ENCODE results near the gene TRIM8. TPM values are rescaled to one million over a fixed set of nuclear protein-coding genes. Genes with fewer than 3 reads are reported as not detected.
"Not testable (repeated sequence)": the region's sequence is repeated elsewhere in the genome, so short reads cannot be mapped to it uniquely, and the experiment has no call there.

Gene TRIM8
- total RNA-seq, 2 experiments from 2014 or later, result 39.5 to 39.8 TPM

- Mint-ChIP-seq H3K27ac (peak overlapping the region; percentile 6), H3K9me3 (no peaks in the 10 kb centered on the region), H3K4me1 (ENCODE audit: low read depth) (peaks cover 21% of the 10 kb centered on the region), H3K4me3 (no peak overlapping the region), H3K36me3 (ENCODE audit: low read depth) (peaks cover 11% of the 10 kb centered on the region), H3K27me3 (no peaks in the 10 kb centered on the region)
- ChIA-PET POLR2A (no interaction called here), CTCF (interaction anchor here (1.7 kb wide), 1 partner anchor 32 kb away, joined by 4 read pairs; the partner anchor contains the start of genes ARL3 and SFXN2)
- DNase-seq (no peak), ATAC-seq (peak; percentile 57)
- intact Hi-C loops (cut with micrococcal nuclease), result no loop called here
- TF ChIP-seq, protein P1, sequence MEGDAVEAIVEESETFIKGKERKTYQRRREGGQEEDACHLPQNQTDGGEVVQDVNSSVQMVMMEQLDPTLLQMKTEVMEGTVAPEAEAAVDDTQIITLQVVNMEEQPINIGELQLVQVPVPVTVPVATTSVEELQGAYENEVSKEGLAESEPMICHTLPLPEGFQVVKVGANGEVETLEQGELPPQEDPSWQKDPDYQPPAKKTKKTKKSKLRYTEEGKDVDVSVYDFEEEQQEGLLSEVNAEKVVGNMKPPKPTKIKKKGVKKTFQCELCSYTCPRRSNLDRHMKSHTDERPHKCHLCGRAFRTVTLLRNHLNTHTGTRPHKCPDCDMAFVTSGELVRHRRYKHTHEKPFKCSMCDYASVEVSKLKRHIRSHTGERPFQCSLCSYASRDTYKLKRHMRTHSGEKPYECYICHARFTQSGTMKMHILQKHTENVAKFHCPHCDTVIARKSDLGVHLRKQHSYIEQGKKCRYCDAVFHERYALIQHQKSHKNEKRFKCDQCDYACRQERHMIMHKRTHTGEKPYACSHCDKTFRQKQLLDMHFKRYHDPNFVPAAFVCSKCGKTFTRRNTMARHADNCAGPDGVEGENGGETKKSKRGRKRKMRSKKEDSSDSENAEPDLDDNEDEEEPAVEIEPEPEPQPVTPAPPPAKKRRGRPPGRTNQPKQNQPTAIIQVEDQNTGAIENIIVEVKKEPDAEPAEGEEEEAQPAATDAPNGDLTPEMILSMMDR (IDR thresholded peaks at IDR 0.05), result no peak
Observed at GRCh38 chr10:102681696-102682095, 37.4 kb downstream of the TRIM8 start.

- CTCF ChIA-PET, result interaction anchor here (1.7 kb wide), 1 partner anchor 31 kb away, joined by 4 read pairs; the partner anchor contains the start of genes ARL3 and SFXN2
- Mint-ChIP-seq H3K36me3 (ENCODE audit: low read depth) (peaks cover 11% of the 10 kb centered on the region), H3K27me3 (no peaks in the 10 kb centered on the region), H3K9me3 (no peaks in the 10 kb centered on the region), H3K4me1 (ENCODE audit: low read depth) (peaks cover 18% of the 10 kb centered on the region), H3K27ac (no peak overlapping the region), H3K4me3 (no peak overlapping the region)
- TF ChIP-seq, protein P1 (IDR thresholded peaks at IDR 0.05), result no peak
- intact Hi-C loops (cut with micrococcal nuclease), result no loop called here
- POLR2A ChIA-PET, result no interaction called here
- peak; percentile 29 for DNase-seq
- ATAC-seq, result no peak
Observed at GRCh38 chr10:102682416-102682815, 38.1 kb downstream of the TRIM8 start.

DNA sequence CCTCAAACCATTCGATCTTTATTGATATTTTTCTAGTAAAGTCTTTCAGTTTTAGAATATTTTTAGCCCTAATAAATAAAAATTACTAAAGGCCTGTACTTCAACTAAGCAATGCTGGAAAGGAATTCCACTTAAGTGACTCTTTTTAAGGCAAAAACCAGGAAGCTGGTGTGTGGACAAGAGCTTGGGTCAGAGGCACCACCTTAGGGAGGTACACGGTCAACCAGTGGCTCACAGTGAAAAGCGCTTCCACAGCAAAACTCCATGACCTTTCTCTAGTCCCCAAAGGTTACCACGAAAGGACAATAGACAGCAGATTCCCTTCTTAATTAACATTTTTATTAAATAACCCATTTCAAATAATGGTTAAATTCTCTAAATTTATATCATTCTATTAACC is 38.7 kb downstream of the TRIM8 start:
- H3K36me3 Mint-ChIP-seq (ENCODE audit: low read depth), result peaks cover 11% of the 10 kb centered on the region
- H3K4me3 Mint-ChIP-seq, result no peak overlapping the region
- H3K27ac Mint-ChIP-seq, result no peak overlapping the region
- CTCF ChIA-PET, result interaction anchor here (1.7 kb wide), 1 partner anchor 31 kb away, joined by 4 read pairs; the partner anchor contains the start of genes ARL3 and SFXN2
- DNase-seq (no peak), ATAC-seq (no peak)
- POLR2A ChIA-PET, result interaction anchor here (0.6 kb wide), 1 partner anchor 225 kb away, joined by 3 read pairs; no protein-coding TSS in a partner anchor
- H3K4me1 Mint-ChIP-seq (ENCODE audit: low read depth), result peaks cover 18% of the 10 kb centered on the region
- TF ChIP-seq, protein P1 (IDR thresholded peaks at IDR 0.05), result no peak
- H3K9me3 Mint-ChIP-seq, result no peaks in the 10 kb centered on the region
- no peaks in the 10 kb centered on the region for H3K27me3 Mint-ChIP-seq
- intact Hi-C loops (cut with micrococcal nuclease), result no loop called here

GRCh38 chr10:102683736-102684135 is 39.5 kb downstream of the TRIM8 start:
- TF ChIP-seq, protein P1 (IDR thresholded peaks at IDR 0.05), result no peak
- H3K27ac Mint-ChIP-seq, result no peak overlapping the region
- peaks cover 16% of the 10 kb centered on the region for H3K4me1 Mint-ChIP-seq (ENCODE audit: low read depth)
- no peaks in the 10 kb centered on the region for H3K9me3 Mint-ChIP-seq
- CTCF ChIA-PET, result interaction anchor here (1.2 to 1.7 kb wide), 3 partner anchors 9 to 30 kb away, joined by 4 to 5 read pairs (median 4); partner anchors contain the start of genes ARL3 and SFXN2
- no peak for ATAC-seq
- POLR2A ChIA-PET, result no interaction called here
- no peak overlapping the region for H3K4me3 Mint-ChIP-seq
- peaks cover 12% of the 10 kb centered on the region for H3K36me3 Mint-ChIP-seq (ENCODE audit: low read depth)
- intact Hi-C loops (cut with micrococcal nuclease), result no loop called here
- DNase-seq, result no peak
- H3K27me3 Mint-ChIP-seq, result no peaks in the 10 kb centered on the region

DNA sequence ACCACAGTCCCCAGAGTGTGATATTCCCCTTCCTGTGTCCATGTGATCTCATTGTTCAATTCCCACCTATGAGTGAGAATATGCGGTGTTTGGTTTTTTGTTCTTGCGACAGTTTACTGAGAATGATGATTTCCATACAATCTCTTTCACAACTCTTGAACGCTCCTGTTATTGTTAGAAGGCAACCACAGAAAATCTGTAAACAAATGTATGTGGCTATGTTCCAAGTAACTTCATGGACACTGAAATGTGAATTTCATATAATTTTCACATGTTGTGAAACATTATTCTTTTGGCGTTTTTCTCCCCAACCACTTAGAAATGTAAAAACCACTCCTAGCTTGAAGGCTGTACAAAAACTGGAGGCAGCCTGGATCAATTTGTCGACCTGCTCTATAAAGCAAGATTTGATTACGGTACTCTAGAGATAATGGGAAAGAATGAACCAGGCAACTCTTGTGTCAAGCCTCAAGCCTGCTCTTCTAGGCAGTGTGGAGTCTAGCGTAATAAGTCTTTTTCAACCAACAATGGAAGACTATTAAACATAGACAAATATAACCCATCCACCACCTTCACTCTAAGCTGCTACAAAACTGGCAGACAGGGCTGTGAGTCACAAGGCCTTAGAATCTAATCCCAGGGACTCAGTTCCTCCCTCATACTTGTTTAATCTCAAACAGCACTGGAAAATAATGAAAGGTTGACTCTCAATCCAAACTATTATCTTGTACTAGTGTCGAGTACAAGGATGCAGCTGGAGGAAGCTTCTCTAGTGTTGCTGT is 47.2 kb downstream of the TRIM8 start:
- Mint-ChIP-seq H3K4me1 (ENCODE audit: low read depth) (no peaks in the 10 kb centered on the region), H3K36me3 (ENCODE audit: low read depth) (peaks cover 5% of the 10 kb centered on the region), H3K27me3 (no peaks in the 10 kb centered on the region), H3K4me3 (no peak overlapping the region), H3K9me3 (no peaks in the 10 kb centered on the region), H3K27ac (no peak overlapping the region)
- ATAC-seq (no peak), DNase-seq (no peak)
- ChIA-PET CTCF (no interaction called here), POLR2A (interaction anchor here (1.2 to 1.5 kb wide), 3 partner anchors 17 to 23 kb away, joined by 4 to 9 read pairs (median 4); partner anchors contain the start of genes ARL3 and SFXN2)
- intact Hi-C loops (cut with micrococcal nuclease), result no loop called here
- TF ChIP-seq, protein P1 (IDR thresholded peaks at IDR 0.05), result no peak

- H3K4me1 Mint-ChIP-seq (ENCODE audit: low read depth); H3K9me3 Mint-ChIP-seq; H3K4me3 Mint-ChIP-seq; H3K27me3 Mint-ChIP-seq; CTCF ChIA-PET; H3K27ac Mint-ChIP-seq; DNase-seq; ATAC-seq; intact Hi-C loops (cut with micrococcal nuclease); POLR2A ChIA-PET: not testable (repeated sequence)
- H3K36me3 Mint-ChIP-seq (ENCODE audit: low read depth), result peaks cover 21% of the 10 kb centered on the region
Observed at GRCh38 chr10:102695401-102695800, 51.1 kb downstream of the TRIM8 start.
